Activated CD4-positive, alpha-beta T cell treated with anti-CD3 and anti-CD28 coated beads, Interleukin-2, Interleukin-4, amounts not matched to agents 100 ng/mL and 50 ng/mL, durations not matched to agents 16 hours and 8 hours (primary cell): Measurements from ENCODE around the gene PCDHA5.

Experiments
- DNase-seq: peaks from one replicate; pipeline ENCODE4 v3.0.0-alpha.2; 2020; ENCODE audit warnings: low spot score

Gene PCDHA5

GRCh38 chr5:140862441-140863295, 41.3 kb downstream of the PCDHA5 start:
- DNase-seq, result no peak

GRCh38 chr5:140868721-140869554, 47.5 kb downstream of the PCDHA5 start, which contains the start of gene PCDHA11:
TSS of gene PCDHA11 (plus strand) at chr5:140868957. CDS start at chr5:140869104, 147 bp downstream.
- DNase-seq, result no peak

- DNase-seq, result no peak
These were observed 48.1 kb downstream of the PCDHA5 start for GRCh38 chr5:140869555-140869886.

GRCh38 chr5:140870221-140871201, 49.1 kb downstream of the PCDHA5 start:
- no peak for DNase-seq
